Activated T-cell treated with anti-CD3 and anti-CD28 coated beads, Interleukin-2, amount 50 U/mL, for 4 hours (primary cell): Measurements from ENCODE around the gene ABHD1. TPM values are rescaled to one million over a fixed set of nuclear protein-coding genes. Genes with fewer than 3 reads are reported as not detected.
"Not testable (repeated sequence)": the region's sequence is repeated elsewhere in the genome, so short reads cannot be mapped to it uniquely, and the experiment has no call there.

ENCODE experiments used
- ATAC-seq, 2 donors: fragments of 200-7000 bp; cut with Tn5 transposase; one replicate each; pipeline ENCODE4 v1.10.0; 2021
- DNase-seq: peaks from one replicate; pipeline ENCODE4 v3.0.0-alpha.2; 2020
- H3K27me3 Mint-ChIP-seq: one replicate; pipeline ENCODE4 v1.8.0; 2021; ENCODE audit warnings: low read depth, mixed read lengths
- H3K36me3 Mint-ChIP-seq: one replicate; pipeline ENCODE4 v1.8.0; 2022; ENCODE audit warnings: mixed read lengths; ENCODE audit not compliant: insufficient read depth
- H3K4me1 Mint-ChIP-seq: one replicate; pipeline ENCODE4 v1.8.0; 2021; ENCODE audit warnings: low read depth, mixed read lengths
- H3K4me3 Mint-ChIP-seq: one replicate; pipeline ENCODE4 v1.8.0; 2021; ENCODE audit warnings: mild to moderate bottlenecking, moderate library complexity, mixed read lengths
- H3K9me3 Mint-ChIP-seq: one replicate; pipeline ENCODE4 v1.8.0; 2021; ENCODE audit warnings: mixed read lengths
- total RNA-seq, 3 donors: library from RNA; stranded (reverse); gene quantifications; one replicate each; pipeline ENCODE4 v1.2.1, GENCODE V29; 2021

The ABHD1 gene
- total RNA-seq, 3 donors from 2014 or later = not detected

GRCh38 chr2:27117995-27118524, 5.6 kb upstream of the ABHD1 start:
- peaks cover 16% of the 10 kb centered on the region for H3K4me1 Mint-ChIP-seq

GRCh38 chr2:27118525-27119329, 4.9 kb upstream of the ABHD1 start, which contains the start of gene CGREF1:
Gene CGREF1, minus strand, starts transcription at chr2:27119128. Its CDS starts 14,762 bp downstream, at chr2:27104366.
- peak; percentile 32 to 47 for ATAC-seq

More at GRCh38 chr2:27117995-27118524, 5.6 kb upstream of the ABHD1 start:
- ATAC-seq = no peak
- Mint-ChIP-seq H3K36me3 (no peaks in the 10 kb centered on the region), H3K9me3 (no peaks in the 10 kb centered on the region), H3K27me3 (peaks cover 32% of the 10 kb centered on the region), H3K4me3 (peak overlapping the region; percentile 54)
- DNase-seq = no peak

GRCh38 chr2:27119330-27119670, 4.3 kb upstream of the ABHD1 start:
- H3K27me3 Mint-ChIP-seq = peaks cover 32% of the 10 kb centered on the region
- ATAC-seq, DNase-seq, H3K9me3 Mint-ChIP-seq, H3K36me3 Mint-ChIP-seq: not testable (repeated sequence)
- H3K4me1 Mint-ChIP-seq = peaks cover 23% of the 10 kb centered on the region
- H3K4me3 Mint-ChIP-seq = peak overlapping the region; percentile 77

More at GRCh38 chr2:27118525-27119329, 4.9 kb upstream of the ABHD1 start, which contains the start of gene CGREF1:
- H3K27me3 Mint-ChIP-seq = peaks cover 32% of the 10 kb centered on the region
- no peaks in the 10 kb centered on the region for H3K36me3 Mint-ChIP-seq
- peaks cover 20% of the 10 kb centered on the region for H3K4me1 Mint-ChIP-seq
- H3K9me3 Mint-ChIP-seq = no peaks in the 10 kb centered on the region
- no peak for DNase-seq
- peak within 1 kb of the TSS; percentile 77 for H3K4me3 Mint-ChIP-seq

GRCh38 chr2:27121906-27122305, 1.7 kb upstream of the ABHD1 start:
- peaks cover 30% of the 10 kb centered on the region for H3K27me3 Mint-ChIP-seq
- no peaks in the 10 kb centered on the region for H3K9me3 Mint-ChIP-seq
- H3K36me3 Mint-ChIP-seq = no peaks in the 10 kb centered on the region
- ATAC-seq (no peak), DNase-seq (no peak)
- peaks cover 23% of the 10 kb centered on the region for H3K4me1 Mint-ChIP-seq
- peak overlapping the region; percentile 85 for H3K4me3 Mint-ChIP-seq

- Mint-ChIP-seq H3K4me1 (peaks cover 23% of the 10 kb centered on the region), H3K27me3 (peaks cover 25% of the 10 kb centered on the region), H3K9me3 (no peaks in the 10 kb centered on the region), H3K36me3 (no peaks in the 10 kb centered on the region), H3K4me3 (peak overlapping the region; percentile 85)
- no peak for DNase-seq
- no peak for ATAC-seq
Observed at GRCh38 chr2:27122791-27123190, 824 bp upstream of the ABHD1 start.

GRCh38 chr2:27125104-27125503, 1.5 kb downstream of the ABHD1 start:
- DNase-seq (no peak), ATAC-seq (no peak)
- Mint-ChIP-seq H3K9me3 (no peaks in the 10 kb centered on the region), H3K27me3 (peaks cover 6% of the 10 kb centered on the region), H3K4me1 (peaks cover 14% of the 10 kb centered on the region), H3K4me3 (no peak overlapping the region), H3K36me3 (peaks cover 5% of the 10 kb centered on the region)

GRCh38 chr2:27126252-27126710, 2.7 kb downstream of the ABHD1 start:
- Mint-ChIP-seq H3K4me3 (no peak overlapping the region), H3K27me3 (no peaks in the 10 kb centered on the region), H3K36me3 (peaks cover 13% of the 10 kb centered on the region), H3K9me3 (no peaks in the 10 kb centered on the region), H3K4me1 (peaks cover 15% of the 10 kb centered on the region)
- no peak for DNase-seq
- no peak for ATAC-seq

- Mint-ChIP-seq H3K9me3 (no peaks in the 10 kb centered on the region), H3K4me1 (peaks cover 17% of the 10 kb centered on the region)
Observed at GRCh38 chr2:27127883-27128667, 4.5 kb downstream of the ABHD1 start.

GRCh38 chr2:27128668-27129571, 5.3 kb downstream of the ABHD1 start:
- H3K27me3 Mint-ChIP-seq = no peaks in the 10 kb centered on the region
- peaks cover 20% of the 10 kb centered on the region for H3K4me1 Mint-ChIP-seq
- no peaks in the 10 kb centered on the region for H3K9me3 Mint-ChIP-seq
- H3K4me3 Mint-ChIP-seq = no peak overlapping the region
- DNase-seq (no peak), ATAC-seq (no peak)
- H3K36me3 Mint-ChIP-seq = peaks cover 15% of the 10 kb centered on the region

More at GRCh38 chr2:27127883-27128667, 4.5 kb downstream of the ABHD1 start:
- peaks cover 15% of the 10 kb centered on the region for H3K36me3 Mint-ChIP-seq
- H3K27me3 Mint-ChIP-seq = no peaks in the 10 kb centered on the region
- ATAC-seq = no peak
- DNase-seq = no peak
- H3K4me3 Mint-ChIP-seq = no peak overlapping the region

GRCh38 chr2:27130396-27130795, 6.8 kb downstream of the ABHD1 start:
- H3K36me3 Mint-ChIP-seq = peaks cover 15% of the 10 kb centered on the region
- ATAC-seq (no peak), DNase-seq (no peak)
- H3K4me3 Mint-ChIP-seq = no peak overlapping the region
- H3K4me1 Mint-ChIP-seq = peaks cover 21% of the 10 kb centered on the region
- H3K9me3 Mint-ChIP-seq = no peaks in the 10 kb centered on the region
- no peaks in the 10 kb centered on the region for H3K27me3 Mint-ChIP-seq

GRCh38 chr2:27131429-27131828, 7.8 kb downstream of the ABHD1 start:
- Mint-ChIP-seq H3K9me3 (no peaks in the 10 kb centered on the region), H3K27me3 (no peaks in the 10 kb centered on the region), H3K36me3 (peaks cover 15% of the 10 kb centered on the region), H3K4me3 (peak overlapping the region; percentile 42), H3K4me1 (peaks cover 21% of the 10 kb centered on the region)
- DNase-seq (no peak), ATAC-seq (no peak)

GRCh38 chr2:27133195-27133875, 9.7 kb downstream of the ABHD1 start:
- ATAC-seq = peak; percentile 20 to 32
- Mint-ChIP-seq H3K9me3 (no peaks in the 10 kb centered on the region), H3K27me3 (no peaks in the 10 kb centered on the region), H3K4me3 (peak overlapping the region; percentile 91), H3K36me3 (peaks cover 15% of the 10 kb centered on the region), H3K4me1 (peaks cover 21% of the 10 kb centered on the region)
- no peak for DNase-seq
